Bone marrow (tissue), 2 donors: ENCODE measurements around the gene ACOX2.

Experiments
- DNase-seq, 2 donors: peaks; one replicate each; lab custom pipeline; 2025; lab: John Stamatoyannopoulos, UW

ACOX2 gene

GRCh38 chr3:58536501-58537411 is at the start of gene ACOX2:
Gene ACOX2 (minus strand): TSS chr3:58537190. CDS start chr3:58535106, 2,084 bp downstream.
- DNase-seq: no peak

GRCh38 chr3:58585994-58586393 is 49.0 kb upstream of the ACOX2 start:
- no peak for DNase-seq

GRCh38 chr3:58585005-58585786 is 48.2 kb upstream of the ACOX2 start:
- DNase-seq: peak; percentile 9 to 35

GRCh38 chr3:58584690-58585004 is 47.7 kb upstream of the ACOX2 start:
- no peak for DNase-seq

- DNase-seq: no peak
Observed at GRCh38 chr3:58581328-58582091, 44.5 kb upstream of the ACOX2 start.

GRCh38 chr3:58580826-58581327 is 43.9 kb upstream of the ACOX2 start:
- DNase-seq: no peak

- DNase-seq: no peak
Observed at GRCh38 chr3:58578873-58579272, 41.9 kb upstream of the ACOX2 start.

GRCh38 chr3:58577269-58577821 is 40.4 kb upstream of the ACOX2 start, which contains the start of gene FAM107A:
Gene FAM107A (minus strand): TSS chr3:58577391. CDS start chr3:58569860, 7,531 bp downstream.
- DNase-seq: no peak

GRCh38 chr3:58576716-58577115 is 39.7 kb upstream of the ACOX2 start:
- no peak for DNase-seq

GRCh38 chr3:58575971-58576652 is 39.1 kb upstream of the ACOX2 start:
- DNase-seq: no peak

GRCh38 chr3:58574682-58575081 is 37.7 kb upstream of the ACOX2 start:
- DNase-seq: no peak

GRCh38 chr3:58574106-58574505 is 37.1 kb upstream of the ACOX2 start:
- no peak for DNase-seq

- DNase-seq: no peak
Observed at GRCh38 chr3:58573640-58574039, 36.6 kb upstream of the ACOX2 start.

- DNase-seq: no peak
Observed at GRCh38 chr3:58572634-58573230, 35.7 kb upstream of the ACOX2 start.

- DNase-seq: no peak
Observed at GRCh38 chr3:58572013-58572633, 35.1 kb upstream of the ACOX2 start.

GRCh38 chr3:58570851-58571250 is 33.9 kb upstream of the ACOX2 start:
- no peak for DNase-seq

GRCh38 chr3:58569287-58570001 is 32.5 kb upstream of the ACOX2 start:
- DNase-seq: no peak

GRCh38 chr3:58568572-58569286 is 31.7 kb upstream of the ACOX2 start:
- peak; percentile 29 to 41 for DNase-seq

GRCh38 chr3:58567251-58567515 is 30.2 kb upstream of the ACOX2 start:
- DNase-seq: no peak
